Parathyroid adenoma (tissue), 2 donors: Measurements from ENCODE around the gene DGKI.

ENCODE experiments used
- H2AFZ ChIP-seq: fragments of 300-600 bp; sonication (generic); one replicate; pipeline ENCODE4 v1.7.0; 2017; ENCODE audit warnings: antibody characterized with exemption, mild to moderate bottlenecking
- H3K27ac ChIP-seq: fragments of 300-600 bp; sonication (generic); one replicate; pipeline ENCODE4 v1.7.0; 2017
- H3K27me3 ChIP-seq: fragments of 300-600 bp; sonication (generic); one replicate; pipeline ENCODE4 v1.7.0; 2017; ENCODE audit warnings: low read length; ENCODE audit not compliant: control insufficient read depth, insufficient read depth
- H3K36me3 ChIP-seq: fragments of 300-600 bp; sonication (generic); one replicate; pipeline ENCODE4 v1.7.0; 2017; ENCODE audit warnings: low read length; ENCODE audit not compliant: control insufficient read depth, insufficient read depth
- H3K4me1 ChIP-seq: fragments of 300-600 bp; sonication (generic); one replicate; pipeline ENCODE4 v1.7.0; 2017; ENCODE audit warnings: control low read depth
- H3K4me2 ChIP-seq: fragments of 300-600 bp; sonication (generic); one replicate; pipeline ENCODE4 v1.7.0; 2017; ENCODE audit warnings: low read length
- H3K4me3 ChIP-seq: fragments of 300-600 bp; sonication (generic); one replicate; pipeline ENCODE4 v1.7.0; 2017; ENCODE audit warnings: low read depth, low read length
- H3K79me2 ChIP-seq: fragments of 300-600 bp; sonication (generic); one replicate; pipeline ENCODE4 v1.7.0; 2017; ENCODE audit warnings: control low read depth
- H3K9ac ChIP-seq: fragments of 300-600 bp; sonication (generic); one replicate; pipeline ENCODE4 v1.7.0; 2017; ENCODE audit warnings: mild to moderate bottlenecking
- H3K9me3 ChIP-seq: fragments of 300-600 bp; sonication (generic); one replicate; pipeline ENCODE4 v1.7.0; 2017; ENCODE audit warnings: low read length; ENCODE audit not compliant: control insufficient read depth
- TF ChIP-seq, protein P1 (sequence below): fragments of 300-600 bp; sonication (generic); IDR thresholded peaks from one replicate; pipeline ENCODE4 v1.7.0; 2017; ENCODE audit warnings: antibody characterized with exemption, mild to moderate bottlenecking
- donor health status: primary hyperparathyroidism.

Gene DGKI

DNA sequence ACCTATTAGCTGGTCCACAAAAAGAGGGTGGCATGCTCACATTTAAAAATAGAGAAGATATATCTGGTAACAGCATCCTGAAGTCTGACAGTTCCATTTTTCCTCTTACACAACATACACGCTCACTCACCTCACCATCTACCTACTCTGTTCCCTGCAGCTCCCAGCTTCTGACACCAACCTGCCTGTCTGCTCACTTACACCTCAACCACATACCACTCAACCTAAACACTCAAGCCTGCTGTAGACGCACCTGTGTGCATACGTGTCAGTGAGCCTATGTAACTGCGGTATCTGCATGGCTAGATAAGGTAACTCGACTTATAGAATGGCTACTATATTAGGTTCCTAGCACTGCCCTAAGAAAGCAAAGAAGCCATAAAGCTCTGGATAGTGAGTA, 174.9 kb downstream of the DGKI start:
- TF ChIP-seq, protein P1, sequence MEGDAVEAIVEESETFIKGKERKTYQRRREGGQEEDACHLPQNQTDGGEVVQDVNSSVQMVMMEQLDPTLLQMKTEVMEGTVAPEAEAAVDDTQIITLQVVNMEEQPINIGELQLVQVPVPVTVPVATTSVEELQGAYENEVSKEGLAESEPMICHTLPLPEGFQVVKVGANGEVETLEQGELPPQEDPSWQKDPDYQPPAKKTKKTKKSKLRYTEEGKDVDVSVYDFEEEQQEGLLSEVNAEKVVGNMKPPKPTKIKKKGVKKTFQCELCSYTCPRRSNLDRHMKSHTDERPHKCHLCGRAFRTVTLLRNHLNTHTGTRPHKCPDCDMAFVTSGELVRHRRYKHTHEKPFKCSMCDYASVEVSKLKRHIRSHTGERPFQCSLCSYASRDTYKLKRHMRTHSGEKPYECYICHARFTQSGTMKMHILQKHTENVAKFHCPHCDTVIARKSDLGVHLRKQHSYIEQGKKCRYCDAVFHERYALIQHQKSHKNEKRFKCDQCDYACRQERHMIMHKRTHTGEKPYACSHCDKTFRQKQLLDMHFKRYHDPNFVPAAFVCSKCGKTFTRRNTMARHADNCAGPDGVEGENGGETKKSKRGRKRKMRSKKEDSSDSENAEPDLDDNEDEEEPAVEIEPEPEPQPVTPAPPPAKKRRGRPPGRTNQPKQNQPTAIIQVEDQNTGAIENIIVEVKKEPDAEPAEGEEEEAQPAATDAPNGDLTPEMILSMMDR, result no peak
- Histone ChIP-seq H3K79me2 (no peaks in the 10 kb centered on the region), H3K9ac (no peak overlapping the region), H3K27ac (no peak overlapping the region), H3K4me1 (no peaks in the 10 kb centered on the region), H2AFZ (no peak overlapping the region), H3K27me3 (no peaks in the 10 kb centered on the region), H3K4me2 (no peak overlapping the region), H3K36me3 (no peaks in the 10 kb centered on the region), H3K4me3 (no peak overlapping the region), H3K9me3 (no peaks in the 10 kb centered on the region)

DNA sequence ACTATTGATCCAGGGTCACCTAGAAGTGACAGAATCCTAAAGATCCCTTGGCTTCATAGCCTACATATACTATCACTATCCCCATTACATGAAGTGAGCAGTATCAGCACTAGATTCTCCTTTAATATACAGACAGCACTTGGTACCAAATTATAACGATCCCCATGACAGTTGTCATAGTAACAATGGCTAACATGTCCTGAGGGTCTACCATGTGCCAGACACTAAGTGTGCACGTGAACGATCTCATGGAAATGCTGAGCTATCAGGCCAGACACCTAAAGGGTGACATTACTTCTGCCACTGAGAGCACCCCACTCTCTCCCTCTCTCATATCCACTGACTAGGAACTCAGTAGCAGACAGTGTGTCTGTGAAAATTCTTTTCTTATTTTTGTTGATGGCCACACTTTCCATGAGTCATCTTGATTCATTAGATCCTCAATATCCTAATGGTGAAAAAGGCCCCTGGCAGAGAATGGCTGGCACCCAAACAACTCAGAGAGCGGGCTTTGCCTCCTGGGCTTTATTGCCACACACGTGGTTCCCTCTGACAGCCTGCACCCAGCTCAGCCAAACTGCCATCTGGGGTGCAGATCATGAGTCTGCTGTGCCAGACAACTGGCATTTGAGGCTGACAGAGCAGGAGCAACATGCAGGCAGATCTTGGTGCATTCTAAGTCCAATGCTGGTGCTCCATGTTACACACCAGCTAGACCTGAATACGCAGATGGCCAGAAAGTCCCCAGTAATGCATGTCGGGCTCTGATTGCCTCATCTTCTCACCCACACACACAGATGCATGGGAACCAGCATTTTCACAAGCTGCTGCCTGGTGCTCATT, 176.3 kb downstream of the DGKI start:
- Histone ChIP-seq H3K27me3 (no peaks in the 10 kb centered on the region), H3K27ac (no peak overlapping the region), H3K36me3 (no peaks in the 10 kb centered on the region), H3K9ac (no peak overlapping the region), H3K4me2 (no peak overlapping the region), H3K9me3 (no peaks in the 10 kb centered on the region), H3K4me1 (no peaks in the 10 kb centered on the region), H2AFZ (no peak overlapping the region), H3K4me3 (no peak overlapping the region), H3K79me2 (no peaks in the 10 kb centered on the region)
- TF ChIP-seq, protein P1, result no peak

DNA sequence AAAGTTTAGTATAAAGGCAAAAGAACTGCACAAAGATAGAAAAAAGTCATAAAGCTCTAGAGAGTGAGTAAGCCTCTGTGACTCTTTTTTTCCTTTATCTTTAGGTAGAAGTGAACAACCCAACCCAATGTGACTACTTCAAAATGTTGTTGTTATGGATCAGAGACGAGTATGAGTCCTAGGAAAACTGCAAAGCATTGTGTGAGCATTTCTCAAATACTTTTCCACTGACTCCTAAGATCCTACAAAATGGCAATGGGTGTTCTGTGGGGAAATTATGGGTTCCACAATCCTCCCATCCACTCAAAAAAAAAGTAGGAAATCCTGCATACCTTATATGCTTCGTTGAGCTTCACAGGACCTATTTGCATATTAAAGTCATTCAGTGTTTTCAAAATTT, 177.1 kb downstream of the DGKI start:
- no peaks in the 10 kb centered on the region for H3K79me2 ChIP-seq
- no peaks in the 10 kb centered on the region for H3K36me3 ChIP-seq
- H3K4me2 ChIP-seq, result no peak overlapping the region
- no peak overlapping the region for H3K27ac ChIP-seq
- no peaks in the 10 kb centered on the region for H3K9me3 ChIP-seq
- H3K27me3 ChIP-seq, result no peaks in the 10 kb centered on the region
- no peak overlapping the region for H3K4me3 ChIP-seq
- H3K9ac ChIP-seq, result no peak overlapping the region
- TF ChIP-seq, protein P1, result no peak
- H2AFZ ChIP-seq, result no peak overlapping the region
- H3K4me1 ChIP-seq, result no peaks in the 10 kb centered on the region

DNA sequence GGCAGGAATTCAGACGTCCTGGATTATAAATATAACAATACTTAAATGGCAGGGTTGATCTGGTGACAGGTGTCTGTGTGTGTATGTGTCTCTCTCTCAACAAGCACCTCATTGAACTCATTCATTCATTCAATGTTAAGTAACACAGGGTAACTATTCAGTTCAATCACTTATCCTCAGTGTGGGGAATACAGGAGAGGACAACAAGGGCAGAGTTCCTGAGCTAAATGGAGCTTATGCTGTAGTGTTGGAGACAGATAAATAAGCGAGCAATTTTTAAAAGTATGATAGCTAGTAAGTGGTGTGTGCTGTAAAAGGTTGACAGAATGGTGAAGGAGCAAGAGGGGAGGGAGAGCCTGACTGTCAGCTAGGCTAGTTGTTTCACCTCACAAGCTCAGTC, 178.4 kb downstream of the DGKI start:
- H3K9ac ChIP-seq, result no peak overlapping the region
- H2AFZ ChIP-seq, result no peak overlapping the region
- H3K27me3 ChIP-seq, result no peaks in the 10 kb centered on the region
- no peak overlapping the region for H3K4me3 ChIP-seq
- H3K4me2 ChIP-seq, result no peak overlapping the region
- H3K9me3 ChIP-seq, result no peaks in the 10 kb centered on the region
- H3K4me1 ChIP-seq, result no peaks in the 10 kb centered on the region
- TF ChIP-seq, protein P1, result no peak
- no peaks in the 10 kb centered on the region for H3K36me3 ChIP-seq
- no peak overlapping the region for H3K27ac ChIP-seq
- H3K79me2 ChIP-seq, result no peaks in the 10 kb centered on the region
